K562 (cell line): ENCODE measurements around the gene RREB1. TPM values are rescaled to one million over a fixed set of nuclear protein-coding genes. Genes with fewer than 3 reads are reported as not detected.

Experiments
- ATAC-seq: fragments of 200-7000 bp; cut with Tn5 transposase; 3 replicates; pipeline ENCODE4 v1.9.1; 2020; ENCODE audit warnings: moderate library complexity
- BruUV-seq: library from RNA; stranded (reverse); fragments of 400-500 nt; replicated peaks from 2 replicates; lab custom pipeline; 2021; lab: Mats Ljungman, UMichigan
- CTCF ChIA-PET: fragments of 300-600 bp; formaldehyde crosslinking; extraction: SDS; loops from one replicate; lab custom pipeline; 2021; ENCODE audit warnings: low intra/inter-chr PET ratio; lab: Yijun Ruan, JAX
- POLR2A ChIA-PET: fragments of 300-600, 350-650 bp; sonication (Branson Sonifier 250); formaldehyde crosslinking; extraction: SDS; loops from one replicate; lab custom pipeline; 2021; ENCODE audit warnings: antibody characterized with exemption, inconsistent platforms; lab: Yijun Ruan, JAX
- DNase-seq, 4 experiments: peaks; one replicate each; pipeline versions ENCODE4 v3.0.0 to v3.0.0-alpha.2; 2011 to 2018; ENCODE audit warnings: low spot score in 3 of 4, mixed read lengths in 3 of 4; ENCODE audit errors: extremely low read depth in 1 of 4
- FAIRE-seq: peaks from 2 replicates; lab custom pipeline; 2011; peaks lifted over from hg19 to GRCh38; lab: Jason Lieb, UNC
- H2AFZ ChIP-seq: 2 replicates; pipeline ENCODE4 v1.6.0; 2011; ENCODE audit warnings: low read depth, low read length, control low read depth, inconsistent platforms
- H3K27ac ChIP-seq: fragments of 200-600 bp; 3 replicates; pipeline ENCODE4 v1.8.0; 2011; ENCODE audit warnings: low read depth, mild to moderate bottlenecking, control low read depth, inconsistent platforms, low read length, moderate library complexity, mixed read lengths; ENCODE audit errors: extremely low read depth
- H3K27me3 ChIP-seq, 2 experiments: fragments of 300-600 bp in 1 of 2; 2 replicates in 1 of 2; 3 replicates in 1 of 2; pipeline versions ENCODE4 v1.6.0 to v1.8.0; 2011; ENCODE audit warnings: inconsistent platforms in 2 of 2, low read length in 2 of 2, mild to moderate bottlenecking in 1 of 2, mixed read lengths in 1 of 2, moderate library complexity in 1 of 2; ENCODE audit not compliant: control insufficient read depth in 2 of 2, insufficient read depth in 2 of 2
- H3K36me3 ChIP-seq: fragments of 300-600 bp; 3 replicates; pipeline ENCODE4 v1.8.0; 2011; ENCODE audit warnings: mild to moderate bottlenecking, low read length, inconsistent platforms; ENCODE audit not compliant: control insufficient read depth, insufficient read depth
- H3K4me1 ChIP-seq, 2 experiments: fragments of 200-600 bp in 1 of 2; replicated peaks in 1 of 2; 2 replicates in 1 of 2; 3 replicates in 1 of 2; pipeline versions ENCODE4 v1.5.1 to v1.8.0; 2011; ENCODE audit warnings: inconsistent platforms in 2 of 2, low read length in 2 of 2, mild to moderate bottlenecking in 1 of 2, mixed read lengths in 1 of 2, moderate library complexity in 1 of 2; ENCODE audit not compliant: control insufficient read depth in 2 of 2, insufficient read depth in 2 of 2
- H3K4me2 ChIP-seq: 2 replicates; pipeline ENCODE4 v1.6.1; 2011; ENCODE audit warnings: low read length, control low read depth, inconsistent platforms, mixed read lengths; ENCODE audit not compliant: insufficient read depth
- H3K4me3 ChIP-seq: fragments of 200-600 bp; sonication (generic), shearing (Covaris generic); 2 replicates; pipeline ENCODE4 v1.5.1; 2016; ENCODE audit warnings: control low read depth, inconsistent platforms
- H3K79me2 ChIP-seq: fragments of 200-600 bp; 3 replicates; pipeline ENCODE4 v1.8.0; 2011; ENCODE audit warnings: low read length, inconsistent platforms; ENCODE audit not compliant: control insufficient read depth, insufficient read depth
- H3K9ac ChIP-seq, 2 experiments: 2 replicates each; pipeline versions ENCODE4 v1.6.0 to v1.6.1; 2011; ENCODE audit warnings: low read depth in 2 of 2, low read length in 2 of 2, control low read depth in 1 of 2, inconsistent platforms in 1 of 2, mild to moderate bottlenecking in 1 of 2, mixed read lengths in 1 of 2; ENCODE audit not compliant: insufficient read depth in 1 of 2
- H3K9me1 ChIP-seq: one replicate; pipeline ENCODE4 v1.6.0; 2011; ENCODE audit warnings: inconsistent platforms, mild to moderate bottlenecking, low read length, moderate library complexity; ENCODE audit not compliant: control insufficient read depth, insufficient read depth
- H3K9me3 ChIP-seq: replicated peaks from 2 replicates; pipeline ENCODE4 v1.5.1; 2011; ENCODE audit warnings: low read depth, low read length, inconsistent platforms; ENCODE audit not compliant: control insufficient read depth, insufficient read depth
- H4K20me1 ChIP-seq: replicated peaks from 2 replicates; pipeline ENCODE4 v1.6.1; 2011; ENCODE audit warnings: low read length, inconsistent platforms, mixed read lengths; ENCODE audit not compliant: control insufficient read depth, insufficient read depth
- BDP1 ChIP-seq: IDR thresholded peaks from 3 replicates; pipeline ENCODE4 v1.6.1; 2011; ENCODE audit not compliant: insufficient read length, insufficient read depth
- EHMT2 ChIP-seq: fragments of 450-650 bp; IDR thresholded peaks from 2 replicates; pipeline ENCODE4 v1.6.1; 2018; ENCODE audit warnings: antibody characterized with exemption
- FIP1L1 ChIP-seq: fragments of 200-400 bp; formaldehyde crosslinking; IDR thresholded peaks from 2 replicates; pipeline ENCODE4 v1.6.1; 2018; ENCODE audit warnings: mild to moderate bottlenecking, low read depth, low read length; ENCODE audit not compliant: poor library complexity, severe bottlenecking
- FOXJ2 ChIP-seq: fragments of 200-800 bp; sonication (Bioruptor generic); IDR thresholded peaks from 2 replicates; pipeline ENCODE4 v1.6.1; 2016; ENCODE audit warnings: missing genetic modification characterization, missing compliant biosample characterization
- GABPA ChIP-seq: fragments of 200-800 bp; sonication (Bioruptor generic); conservative IDR thresholded peaks from 2 replicates; pipeline ENCODE4 v1.6.1; 2016; ENCODE audit warnings: low read depth, missing genetic modification characterization, missing compliant biosample characterization
- GTF2B ChIP-seq: IDR thresholded peaks from 2 replicates; pipeline ENCODE4 v1.6.1; 2011; ENCODE audit not compliant: insufficient read length; ENCODE audit errors: extremely low read depth
- HMG20B ChIP-seq: fragments of 250-450 bp; sonication (Bioruptor Pico); IDR thresholded peaks from 2 replicates; pipeline ENCODE4 v1.5.0; 2021; ENCODE audit warnings: mild to moderate bottlenecking
- HNRNPLL ChIP-seq: fragments of 200-400 bp; formaldehyde crosslinking; IDR thresholded peaks from 2 replicates; pipeline ENCODE4 v1.6.1; 2017; ENCODE audit warnings: low read length, low read depth, mild to moderate bottlenecking; ENCODE audit not compliant: poor library complexity, severe bottlenecking
- MAFF ChIP-seq: IDR thresholded peaks from 2 replicates; pipeline ENCODE4 v1.6.1; 2012; ENCODE audit warnings: low read length, improper control_type of control experiment
- MAZ ChIP-seq, 2 experiments: fragments of 450-650 bp in 1 of 2; sonication (generic) in 1 of 2; formaldehyde crosslinking; IDR thresholded peaks in 1 of 2; conservative IDR thresholded peaks in 1 of 2; 2 replicates each; pipeline versions ENCODE4 v1.4.0 to v1.5.0; 2020; ENCODE audit warnings: mild to moderate bottlenecking in 1 of 2, missing genetic modification reagents in 1 of 2
- MTF1 ChIP-seq: fragments of 250-450 bp; sonication (Bioruptor Pico); IDR thresholded peaks from 2 replicates; pipeline ENCODE4 v1.9.0; 2021; ENCODE audit warnings: moderate library complexity, mild to moderate bottlenecking, inconsistent platforms, borderline replicate concordance
- NBN ChIP-seq: fragments of 450-650 bp; IDR thresholded peaks from 2 replicates; pipeline ENCODE4 v1.6.1; 2016; ENCODE audit warnings: low read depth, mild to moderate bottlenecking
- NFIC ChIP-seq: fragments of 450-650 bp; IDR thresholded peaks from 2 replicates; pipeline ENCODE4 v1.6.1; 2017; ENCODE audit warnings: mild to moderate bottlenecking, inconsistent platforms
- POLR2AphosphoS5 ChIP-seq: IDR thresholded peaks from 2 replicates; pipeline ENCODE4 v1.6.1; 2011; ENCODE audit warnings: mild to moderate bottlenecking, low read depth, low read length, moderate library complexity; ENCODE audit not compliant: control insufficient read depth, insufficient read depth
- POLR3G ChIP-seq: IDR thresholded peaks from 2 replicates; pipeline ENCODE4 v1.6.1; 2011; ENCODE audit not compliant: insufficient read length, insufficient replicate concordance; ENCODE audit errors: extremely low read depth
- PYGO2 ChIP-seq: fragments of 450-650 bp; IDR thresholded peaks from 2 replicates; pipeline ENCODE4 v1.6.1; 2016; ENCODE audit warnings: mild to moderate bottlenecking, missing genetic modification characterization, moderate library complexity, missing compliant biosample characterization
- SMARCE1 ChIP-seq: fragments of 450-650 bp; IDR thresholded peaks from 2 replicates; pipeline ENCODE4 v1.7.1; 2016; ENCODE audit warnings: mild to moderate bottlenecking
- ZNF384 ChIP-seq: IDR thresholded peaks from 2 replicates; pipeline ENCODE4 v1.6.1; 2012; ENCODE audit warnings: low read depth, low read length, improper control_type of control experiment
- ZNF57 ChIP-seq: fragments of 450-650 bp; formaldehyde crosslinking; IDR thresholded peaks from 2 replicates; pipeline ENCODE4 v1.4.0; 2020; ENCODE audit warnings: mild to moderate bottlenecking, moderate library complexity
- WGBS: fragments of 100-300 bp; shearing (Covaris generic); methylation state at CpG from one replicate; pipeline ENCODE4 v1.1.6; 2016; ENCODE audit warnings: low coverage, mixed read lengths; ENCODE audit not compliant: insufficient coverage; ENCODE audit errors: missing lambda C conversion rate; 5-methylcytosine and 5-hydroxymethylcytosine counted together
- in situ Hi-C: fragments of 300-500 bp; cut with MboI; formaldehyde crosslinking; loops from 4 replicates; pipeline ENCODE4 v1.15.0; 2018; ENCODE audit warnings: inconsistent platforms, mixed read lengths
- intact Hi-C: fragments of 100-400 bp; cut with micrococcal nuclease; formaldehyde crosslinking; loops from 2 replicates; pipeline ENCODE4 v1.14.2; 2022
- polyA plus RNA-seq, 8 experiments: library from polyadenylated mRNA; depleted of rRNA in 4 of 8; stranded (reverse) in 5 of 8; unstranded in 3 of 8; fragments of >200 nt; fragmentation: Nextera tagmentation in 2 of 8; fragmentation: Illumina TruSeq in 1 of 8; extraction: Ambion mirVana in 2 of 8; extraction: Trizol in 1 of 8; gene quantifications; 2 replicates each; pipeline versions ENCODE4 v1.2.1 to v1.2.3, GENCODE V29; 2011 to 2014; ENCODE audit warnings: inconsistent platforms in 1 of 8, missing spikeins in 1 of 8
- total RNA-seq, 7 experiments: library from RNA; depleted of rRNA in 6 of 7; stranded (reverse); fragments of >200 nt in 6 of 7; fragmentation: Illumina TruSeq in 2 of 7; extraction: Trizol in 2 of 7; gene quantifications; 2 replicates each; pipeline versions ENCODE4 v1.2.1 to v1.2.3, GENCODE V29; 2011 to 2021; ENCODE audit warnings: low replicate concordance in 1 of 7
- TF ChIP-seq, protein P1 (sequence below), 2 experiments: fragments of 450-650 bp in 1 of 2; sonication (generic) in 1 of 2; formaldehyde crosslinking in 1 of 2; IDR thresholded peaks in 1 of 2; conservative IDR thresholded peaks in 1 of 2; 2 replicates each; pipeline versions ENCODE4 v1.6.1 to v1.8.1; 2016 to 2023; ENCODE audit warnings: mild to moderate bottlenecking in 2 of 2, moderate library complexity in 2 of 2, inconsistent platforms in 1 of 2, missing genetic modification reagents in 1 of 2

Gene RREB1
- total and polyA plus RNA-seq, 9 of the 15 experiments (the other 6 are each of a cell fraction or from before 2014, with no cell fraction given) = 3.3 to 64.2 (median 19.3) TPM

- TF ChIP-seq GABPA (tag) (no peak), HMG20B (CRISPR knock-in tag) (no peak), HNRNPLL (no peak), BDP1 (no peak)
These were observed 36.4 kb upstream of the RREB1 start (continued) for GRCh38 chr6:7071405-7071804.

- FAIRE-seq = no peak
- Histone ChIP-seq H4K20me1 (no peaks in the 10 kb centered on the region), H3K9ac (no peak overlapping the region), H3K79me2 (no peaks in the 10 kb centered on the region), H2AFZ (peak overlapping the region; percentile 60), H3K9me1 (no peaks in the 10 kb centered on the region), H3K27ac (no peak overlapping the region), H3K4me3 (no peak overlapping the region), H3K27me3 (no peaks in the 10 kb centered on the region), H3K36me3 (no peaks in the 10 kb centered on the region), H3K4me1 (no peaks in the 10 kb centered on the region), H3K9me3 (no peaks in the 10 kb centered on the region), H3K4me2 (no peak overlapping the region)
- in situ Hi-C loops (no loop called here), intact Hi-C loops (no loop called here)
- ChIA-PET POLR2A (interaction anchor here (1.0 to 1.7 kb wide), 2 partner anchors 14 to 15 kb away, joined by 6 to 9 read pairs; no protein-coding TSS in a partner anchor), CTCF (no interaction called here)
- WGBS = 65% methylated on average over 9 of the region's 10 CpGs
- BruUV-seq = no TSS peak
- peak; percentile 20; the same call in 1 of the 3 replicates for ATAC-seq
- no peak for DNase-seq
- TF ChIP-seq NBN (no peak), ZNF57 (CRISPR knock-in tag) (no peak), FOXJ2 (tag) (0 out of 2 replicates have a peak, but pooled peaks have one; percentile 26), GTF2B (no peak), POLR3G (no peak), MTF1 (no peak), EHMT2 (no peak), FIP1L1 (no peak), POLR2AphosphoS5 (no peak), ZNF384 (peak; percentile 33; the same call in 1 of the 2 replicates), HNRNPLL (no peak), NFIC (peak; percentile 67), MAFF (no peak), PYGO2 (no peak), MAZ (CRISPR knock-in tag; conservative IDR thresholded peaks at IDR 0.05 in 1 of 2, IDR thresholded peaks at IDR 0.05 in 1 of 2) (no peak), SMARCE1 (0 out of 2 replicates have a peak, but pooled peaks have one; percentile 31)
- TF ChIP-seq, protein P1, sequence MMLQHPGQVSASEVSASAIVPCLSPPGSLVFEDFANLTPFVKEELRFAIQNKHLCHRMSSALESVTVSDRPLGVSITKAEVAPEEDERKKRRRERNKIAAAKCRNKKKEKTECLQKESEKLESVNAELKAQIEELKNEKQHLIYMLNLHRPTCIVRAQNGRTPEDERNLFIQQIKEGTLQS (IDR thresholded peaks at IDR 0.05) = no peak
- TF ChIP-seq, protein P1 (CRISPR knock-in tag; conservative IDR thresholded peaks at IDR 0.05) = no peak
These were observed 34.5 kb upstream of the RREB1 start for GRCh38 chr6:7073082-7073820.
